Measurements from ENCODE around the gene RAB3GAP1.

DNA sequence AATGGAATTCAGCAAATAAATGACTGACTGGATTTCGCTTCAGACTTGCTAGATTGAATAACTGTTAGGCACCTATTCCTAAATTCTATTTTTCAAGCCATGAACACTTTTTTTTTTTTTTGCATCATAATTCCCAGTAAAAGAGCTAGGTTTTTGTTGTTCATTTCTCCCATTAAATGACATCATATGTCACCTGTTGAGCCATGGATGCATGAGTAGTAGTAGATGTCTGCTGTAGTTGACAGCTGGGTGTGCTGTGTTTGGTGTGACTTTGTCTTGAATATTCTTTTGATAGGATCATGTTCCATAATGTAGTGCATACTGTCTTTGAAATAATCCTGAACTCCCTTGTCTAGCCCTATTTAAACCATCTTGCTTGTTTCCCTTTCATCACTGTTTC lies 115.2 kb downstream of the RAB3GAP1 start:
- TF ChIP-seq NFIC (IDR thresholded peaks at IDR 0.05; ENCODE audit: borderline replicate concordance): no peak
- no peak for TF ChIP-seq FOSL2 (IDR thresholded peaks at IDR 0.05; ENCODE audit: borderline replicate concordance, low read depth)
- no peak for TF ChIP-seq EP300 (IDR thresholded peaks at IDR 0.05; ENCODE audit: borderline replicate concordance in 1 of 2, low read depth in 1 of 2, low read length in 1 of 2)
- TF ChIP-seq, protein P1, sequence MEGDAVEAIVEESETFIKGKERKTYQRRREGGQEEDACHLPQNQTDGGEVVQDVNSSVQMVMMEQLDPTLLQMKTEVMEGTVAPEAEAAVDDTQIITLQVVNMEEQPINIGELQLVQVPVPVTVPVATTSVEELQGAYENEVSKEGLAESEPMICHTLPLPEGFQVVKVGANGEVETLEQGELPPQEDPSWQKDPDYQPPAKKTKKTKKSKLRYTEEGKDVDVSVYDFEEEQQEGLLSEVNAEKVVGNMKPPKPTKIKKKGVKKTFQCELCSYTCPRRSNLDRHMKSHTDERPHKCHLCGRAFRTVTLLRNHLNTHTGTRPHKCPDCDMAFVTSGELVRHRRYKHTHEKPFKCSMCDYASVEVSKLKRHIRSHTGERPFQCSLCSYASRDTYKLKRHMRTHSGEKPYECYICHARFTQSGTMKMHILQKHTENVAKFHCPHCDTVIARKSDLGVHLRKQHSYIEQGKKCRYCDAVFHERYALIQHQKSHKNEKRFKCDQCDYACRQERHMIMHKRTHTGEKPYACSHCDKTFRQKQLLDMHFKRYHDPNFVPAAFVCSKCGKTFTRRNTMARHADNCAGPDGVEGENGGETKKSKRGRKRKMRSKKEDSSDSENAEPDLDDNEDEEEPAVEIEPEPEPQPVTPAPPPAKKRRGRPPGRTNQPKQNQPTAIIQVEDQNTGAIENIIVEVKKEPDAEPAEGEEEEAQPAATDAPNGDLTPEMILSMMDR (IDR thresholded peaks at IDR 0.05): no peak
- no peak for TF ChIP-seq SIN3A (IDR thresholded peaks at IDR 0.05; ENCODE audit: borderline replicate concordance, low read depth, low read length)
- no peak for TF ChIP-seq RAD21 (IDR thresholded peaks at IDR 0.05; ENCODE audit: low read length)
- TF ChIP-seq RXRA (IDR thresholded peaks at IDR 0.05; ENCODE audit: borderline replicate concordance, low read depth): no peak
- no peak for TF ChIP-seq POLR2AphosphoS5 (IDR thresholded peaks at IDR 0.05; ENCODE audit: low read depth, low read length)
- TF ChIP-seq, protein P2, sequence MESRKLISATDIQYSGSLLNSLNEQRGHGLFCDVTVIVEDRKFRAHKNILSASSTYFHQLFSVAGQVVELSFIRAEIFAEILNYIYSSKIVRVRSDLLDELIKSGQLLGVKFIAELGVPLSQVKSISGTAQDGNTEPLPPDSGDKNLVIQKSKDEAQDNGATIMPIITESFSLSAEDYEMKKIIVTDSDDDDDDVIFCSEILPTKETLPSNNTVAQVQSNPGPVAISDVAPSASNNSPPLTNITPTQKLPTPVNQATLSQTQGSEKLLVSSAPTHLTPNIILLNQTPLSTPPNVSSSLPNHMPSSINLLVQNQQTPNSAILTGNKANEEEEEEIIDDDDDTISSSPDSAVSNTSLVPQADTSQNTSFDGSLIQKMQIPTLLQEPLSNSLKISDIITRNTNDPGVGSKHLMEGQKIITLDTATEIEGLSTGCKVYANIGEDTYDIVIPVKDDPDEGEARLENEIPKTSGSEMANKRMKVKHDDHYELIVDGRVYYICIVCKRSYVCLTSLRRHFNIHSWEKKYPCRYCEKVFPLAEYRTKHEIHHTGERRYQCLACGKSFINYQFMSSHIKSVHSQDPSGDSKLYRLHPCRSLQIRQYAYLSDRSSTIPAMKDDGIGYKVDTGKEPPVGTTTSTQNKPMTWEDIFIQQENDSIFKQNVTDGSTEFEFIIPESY (IDR thresholded peaks at IDR 0.05; ENCODE audit: borderline replicate concordance, low read depth): no peak
- TF ChIP-seq MXI1 (IDR thresholded peaks at IDR 0.05; ENCODE audit: low read depth, low read length): no peak

Data from SK-N-SH (cell line).